Measurements from ENCODE around the gene PRKD2.

The PRKD2 gene

DNA sequence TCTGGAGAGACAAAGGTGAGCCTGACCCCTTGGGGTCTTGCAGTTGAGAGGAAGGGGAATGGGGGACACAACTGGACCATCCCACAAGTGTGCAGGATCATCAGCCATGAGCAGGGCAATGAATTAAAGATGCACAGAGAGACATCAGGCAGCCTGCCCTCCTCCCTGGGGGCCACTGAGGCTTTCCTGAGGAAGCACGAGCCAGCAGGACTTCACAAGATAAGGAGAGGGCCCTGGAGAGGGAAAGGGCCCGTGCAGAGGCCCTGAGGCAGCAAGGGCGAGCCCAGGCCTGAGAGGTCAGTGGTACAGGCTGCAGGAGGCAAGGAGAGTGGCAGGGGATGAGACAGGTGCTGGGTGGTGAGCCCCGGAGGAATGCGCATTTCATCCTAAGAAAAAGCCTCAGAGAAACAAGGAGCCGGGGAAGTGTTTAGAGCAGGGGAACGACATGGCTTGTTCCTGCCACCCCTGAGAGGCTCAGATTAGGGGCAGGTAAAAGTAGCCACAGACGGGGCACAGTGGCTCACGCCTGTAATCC is 9.0 kb upstream of the PRKD2 start:
- ChIA-PET POLR2A (no interaction called here), CTCF (interaction anchor here (0.8 to 6.3 kb wide), 3 partner anchors 20 to 251 kb away, joined by 3 to 69 read pairs (median 6); no protein-coding TSS in a partner anchor)
- Histone ChIP-seq H3K27ac (ENCODE audit: extremely low read depth, low read depth, low read length) (no peak overlapping the region), H3K36me3 (ENCODE audit: control insufficient read depth in 2 of 2, insufficient read depth in 1 of 2, low read length in 2 of 2) (peaks cover 25 to 99% of the 10 kb centered on the region in 2 experiments; a peak in 2 of 3 replicates), H3K4me1 (ENCODE audit: control insufficient read depth, insufficient read depth, low read length) (no peaks in the 10 kb centered on the region; the same call in 1 of the 2 replicates), H3K9me3 (ENCODE audit: control insufficient read depth, insufficient read depth, low read depth, low read length) (no peaks in the 10 kb centered on the region), H3K4me3 (ENCODE audit: low read depth, low read length) (no peak overlapping the region)
- TF ChIP-seq, protein P1, sequence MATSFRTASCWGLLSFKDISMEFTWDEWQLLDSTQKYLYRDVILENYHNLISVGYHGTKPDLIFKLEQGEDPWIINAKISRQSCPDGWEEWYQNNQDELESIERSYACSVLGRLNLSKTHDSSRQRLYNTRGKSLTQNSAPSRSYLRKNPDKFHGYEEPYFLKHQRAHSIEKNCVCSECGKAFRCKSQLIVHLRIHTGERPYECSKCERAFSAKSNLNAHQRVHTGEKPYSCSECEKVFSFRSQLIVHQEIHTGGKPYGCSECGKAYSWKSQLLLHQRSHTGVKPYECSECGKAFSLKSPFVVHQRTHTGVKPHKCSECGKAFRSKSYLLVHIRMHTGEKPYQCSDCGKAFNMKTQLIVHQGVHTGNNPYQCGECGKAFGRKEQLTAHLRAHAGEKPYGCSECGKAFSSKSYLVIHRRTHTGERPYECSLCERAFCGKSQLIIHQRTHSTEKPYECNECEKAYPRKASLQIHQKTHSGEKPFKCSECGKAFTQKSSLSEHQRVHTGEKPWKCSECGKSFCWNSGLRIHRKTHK (tag by site-specific recombination; IDR thresholded peaks at IDR 0.05): no peak
- TF ChIP-seq ZNF626 (tag by site-specific recombination; IDR thresholded peaks at IDR 0.05) (no peak), ZNF768 (tag by site-specific recombination; IDR thresholded peaks at IDR 0.05) (no peak), GLIS2 (tag by site-specific recombination; IDR thresholded peaks at IDR 0.05) (no peak), ZNF776 (tag by site-specific recombination; IDR thresholded peaks at IDR 0.05; ENCODE audit: borderline replicate concordance) (no peak), SP3 (tag by site-specific recombination; IDR thresholded peaks at IDR 0.05) (no peak), ZNF174 (tag by site-specific recombination; IDR thresholded peaks at IDR 0.05) (no peak), ZBTB20 (tag by site-specific recombination; IDR thresholded peaks at IDR 0.05) (no peak), ZIC2 (tag by site-specific recombination; IDR thresholded peaks at IDR 0.05) (peak; percentile 82), GLIS1 (tag by site-specific recombination; IDR thresholded peaks at IDR 0.05) (peak; percentile 53), ZNF623 (tag by site-specific recombination; IDR thresholded peaks at IDR 0.05) (0 out of 2 replicates have a peak, but pooled peaks have one; percentile 41), ZXDB (tag by site-specific recombination; IDR thresholded peaks at IDR 0.05) (no peak), RBAK (tag by site-specific recombination; IDR thresholded peaks at IDR 0.05) (no peak), ZBTB21 (tag by site-specific recombination; IDR thresholded peaks at IDR 0.05) (no peak), YY1 (tag by site-specific recombination; IDR thresholded peaks at IDR 0.05) (no peak), ZNF544 (tag by site-specific recombination; IDR thresholded peaks at IDR 0.05) (no peak), ZNF701 (tag by site-specific recombination; IDR thresholded peaks at IDR 0.05) (no peak), KLF9 (tag by site-specific recombination; IDR thresholded peaks at IDR 0.05; ENCODE audit: low read depth) (no peak), OSR2 (tag by site-specific recombination; IDR thresholded peaks at IDR 0.05) (no peak)
- TF ChIP-seq, protein P2, sequence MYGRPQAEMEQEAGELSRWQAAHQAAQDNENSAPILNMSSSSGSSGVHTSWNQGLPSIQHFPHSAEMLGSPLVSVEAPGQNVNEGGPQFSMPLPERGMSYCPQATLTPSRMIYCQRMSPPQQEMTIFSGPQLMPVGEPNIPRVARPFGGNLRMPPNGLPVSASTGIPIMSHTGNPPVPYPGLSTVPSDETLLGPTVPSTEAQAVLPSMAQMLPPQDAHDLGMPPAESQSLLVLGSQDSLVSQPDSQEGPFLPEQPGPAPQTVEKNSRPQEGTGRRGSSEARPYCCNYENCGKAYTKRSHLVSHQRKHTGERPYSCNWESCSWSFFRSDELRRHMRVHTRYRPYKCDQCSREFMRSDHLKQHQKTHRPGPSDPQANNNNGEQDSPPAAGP (tag by site-specific recombination; IDR thresholded peaks at IDR 0.05): no peak
- TF ChIP-seq, protein P3, sequence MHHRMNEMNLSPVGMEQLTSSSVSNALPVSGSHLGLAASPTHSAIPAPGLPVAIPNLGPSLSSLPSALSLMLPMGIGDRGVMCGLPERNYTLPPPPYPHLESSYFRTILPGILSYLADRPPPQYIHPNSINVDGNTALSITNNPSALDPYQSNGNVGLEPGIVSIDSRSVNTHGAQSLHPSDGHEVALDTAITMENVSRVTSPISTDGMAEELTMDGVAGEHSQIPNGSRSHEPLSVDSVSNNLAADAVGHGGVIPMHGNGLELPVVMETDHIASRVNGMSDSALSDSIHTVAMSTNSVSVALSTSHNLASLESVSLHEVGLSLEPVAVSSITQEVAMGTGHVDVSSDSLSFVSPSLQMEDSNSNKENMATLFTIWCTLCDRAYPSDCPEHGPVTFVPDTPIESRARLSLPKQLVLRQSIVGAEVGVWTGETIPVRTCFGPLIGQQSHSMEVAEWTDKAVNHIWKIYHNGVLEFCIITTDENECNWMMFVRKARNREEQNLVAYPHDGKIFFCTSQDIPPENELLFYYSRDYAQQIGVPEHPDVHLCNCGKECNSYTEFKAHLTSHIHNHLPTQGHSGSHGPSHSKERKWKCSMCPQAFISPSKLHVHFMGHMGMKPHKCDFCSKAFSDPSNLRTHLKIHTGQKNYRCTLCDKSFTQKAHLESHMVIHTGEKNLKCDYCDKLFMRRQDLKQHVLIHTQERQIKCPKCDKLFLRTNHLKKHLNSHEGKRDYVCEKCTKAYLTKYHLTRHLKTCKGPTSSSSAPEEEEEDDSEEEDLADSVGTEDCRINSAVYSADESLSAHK (tag by site-specific recombination; IDR thresholded peaks at IDR 0.05): no peak
- TF ChIP-seq, protein P4, sequence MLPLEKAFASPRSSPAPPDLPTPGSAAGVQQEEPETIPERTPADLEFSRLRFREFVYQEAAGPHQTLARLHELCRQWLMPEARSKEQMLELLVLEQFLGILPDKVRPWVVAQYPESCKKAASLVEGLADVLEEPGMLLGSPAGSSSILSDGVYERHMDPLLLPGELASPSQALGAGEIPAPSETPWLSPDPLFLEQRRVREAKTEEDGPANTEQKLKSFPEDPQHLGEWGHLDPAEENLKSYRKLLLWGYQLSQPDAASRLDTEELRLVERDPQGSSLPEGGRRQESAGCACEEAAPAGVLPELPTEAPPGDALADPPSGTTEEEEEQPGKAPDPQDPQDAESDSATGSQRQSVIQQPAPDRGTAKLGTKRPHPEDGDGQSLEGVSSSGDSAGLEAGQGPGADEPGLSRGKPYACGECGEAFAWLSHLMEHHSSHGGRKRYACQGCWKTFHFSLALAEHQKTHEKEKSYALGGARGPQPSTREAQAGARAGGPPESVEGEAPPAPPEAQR (tag by site-specific recombination; IDR thresholded peaks at IDR 0.05): no peak
